ENCODE results near the gene TLX2.

The TLX2 gene

GRCh38 chr2:74511104-74511989 is 2.9 kb upstream of the TLX2 start:
- DNase-seq (ENCODE audit: low spot score): no peak

- no peak for DNase-seq (ENCODE audit: low spot score)
These were observed 1.3 kb upstream of the TLX2 start for GRCh38 chr2:74512744-74513604.

GRCh38 chr2:74513605-74514367 is 464 bp upstream of the TLX2 start:
- peak; percentile 31 for DNase-seq (ENCODE audit: low spot score)

- no peak for DNase-seq (ENCODE audit: low spot score)
These were observed 1.2 kb downstream of the TLX2 start for GRCh38 chr2:74515271-74515980.

- peak; percentile 78 for DNase-seq (ENCODE audit: low spot score)
These were observed 1.9 kb downstream of the TLX2 start for GRCh38 chr2:74515981-74516633.

- no peak for DNase-seq (ENCODE audit: low spot score)
These were observed 2.4 kb downstream of the TLX2 start for GRCh38 chr2:74516650-74517049.

- DNase-seq (ENCODE audit: low spot score): no peak
These were observed 8.3 kb downstream of the TLX2 start for GRCh38 chr2:74522516-74522915.

GRCh38 chr2:74524005-74524404 is 9.8 kb downstream of the TLX2 start:
- DNase-seq (ENCODE audit: low spot score): no peak

- DNase-seq (ENCODE audit: low spot score): no peak
These were observed 10.9 kb downstream of the TLX2 start for GRCh38 chr2:74524955-74525716.

- DNase-seq (ENCODE audit: low spot score): peak; percentile 26
These were observed 11.7 kb downstream of the TLX2 start, which contains the start of gene DQX1 for GRCh38 chr2:74525717-74526648. Gene DQX1, minus strand, starts transcription at chr2:74526231. Its CDS starts 502 bp downstream, at chr2:74525729.

GRCh38 chr2:74526649-74527230 is 12.5 kb downstream of the TLX2 start:
- no peak for DNase-seq (ENCODE audit: low spot score)

- no peak for DNase-seq (ENCODE audit: low spot score)
These were observed 13.5 kb downstream of the TLX2 start for GRCh38 chr2:74527741-74528140.

GRCh38 chr2:74528600-74529356 is 14.5 kb downstream of the TLX2 start:
- peak; percentile 13 for DNase-seq (ENCODE audit: low spot score)

GRCh38 chr2:74529357-74530238 is 15.3 kb downstream of the TLX2 start, which contains the start of the genes AUP1 and HTRA2:
Gene AUP1, minus strand, starts transcription at chr2:74529706. Its CDS starts 77 bp downstream, at chr2:74529629.
Gene HTRA2, plus strand, starts transcription at chr2:74529933. Its CDS starts 74 bp downstream, at chr2:74530007.
- DNase-seq (ENCODE audit: low spot score): peak; percentile 92

GRCh38 chr2:74530239-74531187 is 16.3 kb downstream of the TLX2 start:
- peak; percentile 43 for DNase-seq (ENCODE audit: low spot score)

Measured in CD4-positive, alpha-beta T cell treated with Interleukin-15 for 4 hours (primary cell).